HG03432 (cell line): ENCODE data around the gene PRR12.
A peak's percentile ranks its signal among the peaks of the same experiment; 100 is the strongest.

Experiments
- ATAC-seq: cut with Tn5 transposase; IDR thresholded peaks from one replicate; pipeline ENCODE4 v1.9.1; 2021; ENCODE audit warnings: mild to moderate bottlenecking, moderate library complexity; ENCODE audit not compliant: unreplicated experiment

PRR12 gene

GRCh38 chr19:49664171-49665035 lies 73.4 kb downstream of the PRR12 start:
- ATAC-seq: peak; percentile 47

- no peak for ATAC-seq
These were observed 74.0 kb downstream of the PRR12 start for GRCh38 chr19:49665036-49665350.

GRCh38 chr19:49665351-49666119 lies 74.6 kb downstream of the PRR12 start, which contains the start of the genes BCL2L12 and IRF3:
Gene BCL2L12 (plus strand): TSS chr19:49665933. CDS start chr19:49666693, 760 bp downstream.
Gene IRF3 (minus strand): TSS chr19:49665857. CDS start chr19:49664838, 1,019 bp downstream.
- peak; percentile 71 for ATAC-seq

GRCh38 chr19:49666120-49666444 lies 75.1 kb downstream of the PRR12 start:
- ATAC-seq: no peak

- no peak for ATAC-seq
These were observed 76.5 kb downstream of the PRR12 start for GRCh38 chr19:49667473-49667872.

- no peak for ATAC-seq
These were observed 78.5 kb downstream of the PRR12 start for GRCh38 chr19:49669516-49669915.

GRCh38 chr19:49672131-49672919 lies 81.3 kb downstream of the PRR12 start:
- no peak for ATAC-seq
